ENCODE data around the gene SLC13A2. TPM values are rescaled to one million over a fixed set of nuclear protein-coding genes. Genes with fewer than 3 reads are reported as not detected.

The SLC13A2 gene
- total RNA-seq, 1 experiment from 2014 or later: not detected

DNA sequence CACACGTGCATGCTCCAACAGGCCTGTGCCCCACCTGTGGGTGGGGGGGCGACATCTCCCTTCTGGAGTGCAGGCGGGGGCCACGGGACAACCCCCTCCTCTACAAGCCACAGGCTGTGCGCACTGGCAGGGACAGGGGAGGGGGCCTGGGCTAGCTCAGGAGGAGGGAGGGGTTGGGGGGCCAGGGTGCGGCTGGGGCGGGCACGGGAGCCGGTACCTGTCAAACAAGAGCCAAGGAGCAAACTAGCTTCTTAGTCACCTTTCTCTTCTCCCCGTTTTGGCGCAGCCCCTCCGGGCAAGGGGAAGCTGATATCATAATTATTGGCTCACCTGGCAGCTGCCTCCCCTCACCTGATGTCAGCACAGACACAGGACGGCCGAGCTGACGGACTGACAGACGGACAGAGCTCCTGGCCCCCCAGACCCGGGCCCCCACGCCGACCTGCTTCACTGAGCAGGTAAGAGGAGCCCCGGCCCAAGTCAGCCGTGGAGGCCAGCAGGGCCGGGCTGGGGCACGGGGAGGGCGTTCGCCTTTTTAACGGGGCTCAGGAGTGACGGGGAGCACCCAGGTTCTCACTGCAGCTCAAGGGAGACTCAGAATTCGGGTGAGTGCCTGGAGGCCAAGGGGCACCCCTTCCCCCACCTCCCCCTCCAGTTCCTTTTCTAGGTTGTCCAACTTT is 32.7 kb downstream of the SLC13A2 start, which contains the start of gene FOXN1:
Gene FOXN1, plus strand, starts transcription at position 363 of the 680 bp plus-strand sequence. CDS start 17,622 bp downstream, outside the sequence.
- no peak within 1 kb of the TSS for H3K27ac ChIP-seq (ENCODE audit: low read depth, low read length, poor library complexity, severe bottlenecking)
- no TSS peak for BruUV-seq (replicated peaks)
- H3K27me3 ChIP-seq (replicated peaks; ENCODE audit: insufficient read depth, low read depth, low read length, poor library complexity): peaks cover 11% of the 10 kb centered on the region
- ChIA-PET CTCF (no interaction called here), POLR2A (ENCODE audit: low non-redundant PET) (no interaction called here)
- H3K9me3 ChIP-seq (ENCODE audit: low read depth, low read length, poor library complexity, severe bottlenecking): no peaks in the 10 kb centered on the region
- TF ChIP-seq, protein P1, sequence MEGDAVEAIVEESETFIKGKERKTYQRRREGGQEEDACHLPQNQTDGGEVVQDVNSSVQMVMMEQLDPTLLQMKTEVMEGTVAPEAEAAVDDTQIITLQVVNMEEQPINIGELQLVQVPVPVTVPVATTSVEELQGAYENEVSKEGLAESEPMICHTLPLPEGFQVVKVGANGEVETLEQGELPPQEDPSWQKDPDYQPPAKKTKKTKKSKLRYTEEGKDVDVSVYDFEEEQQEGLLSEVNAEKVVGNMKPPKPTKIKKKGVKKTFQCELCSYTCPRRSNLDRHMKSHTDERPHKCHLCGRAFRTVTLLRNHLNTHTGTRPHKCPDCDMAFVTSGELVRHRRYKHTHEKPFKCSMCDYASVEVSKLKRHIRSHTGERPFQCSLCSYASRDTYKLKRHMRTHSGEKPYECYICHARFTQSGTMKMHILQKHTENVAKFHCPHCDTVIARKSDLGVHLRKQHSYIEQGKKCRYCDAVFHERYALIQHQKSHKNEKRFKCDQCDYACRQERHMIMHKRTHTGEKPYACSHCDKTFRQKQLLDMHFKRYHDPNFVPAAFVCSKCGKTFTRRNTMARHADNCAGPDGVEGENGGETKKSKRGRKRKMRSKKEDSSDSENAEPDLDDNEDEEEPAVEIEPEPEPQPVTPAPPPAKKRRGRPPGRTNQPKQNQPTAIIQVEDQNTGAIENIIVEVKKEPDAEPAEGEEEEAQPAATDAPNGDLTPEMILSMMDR (conservative IDR thresholded peaks at IDR 0.05; ENCODE audit: low read depth, low read length): no peak
- no peak for TF ChIP-seq EZH2 (IDR thresholded peaks at IDR 0.05; ENCODE audit: borderline replicate concordance, low read depth, low read length, poor library complexity, severe bottlenecking)
- no peak for DNase-seq (ENCODE audit: low spot score)
- no peaks in the 10 kb centered on the region for H3K4me1 ChIP-seq (ENCODE audit: insufficient read depth, low read length, poor library complexity, severe bottlenecking)
- H3K4me3 ChIP-seq (ENCODE audit: low read depth, low read length, poor library complexity, severe bottlenecking): no peak within 1 kb of the TSS
- intact Hi-C loops (cut with micrococcal nuclease; ENCODE audit: unreplicated experiment): no loop called here
- no peaks in the 10 kb centered on the region for H3K36me3 ChIP-seq (ENCODE audit: insufficient read depth, low read length, poor library complexity, severe bottlenecking)

DNA sequence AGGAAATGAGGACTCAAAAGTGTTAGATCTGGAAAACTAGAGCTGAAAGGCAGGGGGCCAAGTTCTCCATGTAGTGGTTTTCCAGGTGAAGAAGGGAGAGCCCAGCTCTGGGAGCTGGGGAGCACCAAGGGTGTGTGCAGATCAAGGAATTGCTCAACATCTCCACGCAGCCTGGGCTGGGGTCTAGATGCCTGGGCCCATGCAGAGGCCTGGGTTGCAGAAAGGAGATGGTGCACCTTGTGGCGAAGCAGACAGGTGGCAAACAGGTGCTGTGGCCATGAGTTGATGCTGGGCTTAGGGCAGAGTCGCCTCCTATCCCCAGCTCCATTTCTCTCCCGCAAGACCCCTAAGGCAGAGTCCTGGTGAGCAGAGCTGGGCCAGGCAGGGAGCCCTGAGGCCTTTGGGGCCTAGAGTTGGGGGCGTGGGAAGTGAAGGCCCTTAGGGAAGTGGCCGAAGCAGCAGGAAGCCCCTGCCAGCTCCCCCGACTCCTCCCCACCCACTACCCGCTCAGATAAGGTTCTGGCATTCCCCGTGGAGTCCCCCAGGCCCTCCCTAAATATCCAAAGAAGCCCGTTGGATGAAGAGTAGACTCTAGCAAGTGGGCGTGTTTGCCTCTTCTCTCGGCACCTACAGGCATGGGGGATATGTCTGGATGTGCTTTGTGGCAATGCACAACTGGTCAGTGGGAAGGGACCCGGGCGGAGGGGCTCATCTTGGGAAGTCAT is 33.5 kb downstream of the SLC13A2 start:
- TF ChIP-seq, protein P1 (conservative IDR thresholded peaks at IDR 0.05; ENCODE audit: low read depth, low read length): no peak
- TF ChIP-seq EZH2 (IDR thresholded peaks at IDR 0.05; ENCODE audit: borderline replicate concordance, low read depth, low read length, poor library complexity, severe bottlenecking): no peak
- ChIA-PET POLR2A (ENCODE audit: low non-redundant PET) (no interaction called here), CTCF (no interaction called here)
- H3K27me3 ChIP-seq (replicated peaks; ENCODE audit: insufficient read depth, low read depth, low read length, poor library complexity): peaks cover 18% of the 10 kb centered on the region
- no peaks in the 10 kb centered on the region for H3K4me1 ChIP-seq (ENCODE audit: insufficient read depth, low read length, poor library complexity, severe bottlenecking)
- H3K9me3 ChIP-seq (ENCODE audit: low read depth, low read length, poor library complexity, severe bottlenecking): no peaks in the 10 kb centered on the region
- no peak overlapping the region for H3K4me3 ChIP-seq (ENCODE audit: low read depth, low read length, poor library complexity, severe bottlenecking)
- H3K36me3 ChIP-seq (ENCODE audit: insufficient read depth, low read length, poor library complexity, severe bottlenecking): no peaks in the 10 kb centered on the region
- no peak for DNase-seq (ENCODE audit: low spot score)
- intact Hi-C loops (cut with micrococcal nuclease; ENCODE audit: unreplicated experiment): no loop called here
- BruUV-seq (replicated peaks): no TSS peak
- H3K27ac ChIP-seq (ENCODE audit: low read depth, low read length, poor library complexity, severe bottlenecking): no peak overlapping the region

DNA sequence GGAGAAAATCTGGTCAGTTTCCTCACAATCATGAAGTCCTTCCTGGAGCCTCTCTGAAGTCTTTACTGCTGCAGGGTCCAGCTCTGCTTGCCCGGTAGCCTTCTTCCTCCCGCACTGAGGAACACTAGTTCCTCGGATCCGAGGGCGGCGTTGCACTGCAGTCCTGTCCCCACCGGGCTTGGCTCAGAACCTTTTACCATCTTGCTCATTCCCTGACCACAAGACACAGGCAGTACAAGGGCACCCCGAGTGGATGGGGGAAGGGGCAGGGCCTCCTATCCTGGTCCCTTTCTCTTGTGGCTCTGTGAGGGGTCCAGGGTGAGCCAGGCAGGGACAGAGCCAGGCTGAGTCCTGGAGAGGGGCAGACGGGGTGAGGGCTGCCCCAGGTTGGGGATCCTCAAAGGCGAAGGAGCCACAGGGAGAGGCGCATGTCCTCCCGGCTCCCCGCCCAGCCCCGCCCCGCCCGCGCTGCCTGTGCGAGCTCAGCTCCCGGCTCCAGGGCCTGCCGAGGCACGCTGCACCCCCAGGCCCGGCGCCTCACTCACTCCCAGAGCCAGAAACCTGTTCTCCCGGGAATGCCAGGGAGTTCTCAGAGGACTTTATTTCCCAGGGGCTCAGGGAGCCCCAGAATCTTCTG is 34.2 kb downstream of the SLC13A2 start:
- no TSS peak for BruUV-seq (replicated peaks)
- POLR2A ChIA-PET (ENCODE audit: low non-redundant PET): no interaction called here
- intact Hi-C loops (cut with micrococcal nuclease; ENCODE audit: unreplicated experiment): no loop called here

More for the DNA sequence above, 34.2 kb downstream of the SLC13A2 start:
- CTCF ChIA-PET: no interaction called here
- Histone ChIP-seq H3K9me3 (ENCODE audit: low read depth, low read length, poor library complexity, severe bottlenecking) (no peaks in the 10 kb centered on the region), H3K27ac (ENCODE audit: low read depth, low read length, poor library complexity, severe bottlenecking) (no peak overlapping the region), H3K4me1 (ENCODE audit: insufficient read depth, low read length, poor library complexity, severe bottlenecking) (no peaks in the 10 kb centered on the region), H3K27me3 (replicated peaks; ENCODE audit: insufficient read depth, low read depth, low read length, poor library complexity) (peaks cover 25% of the 10 kb centered on the region), H3K4me3 (ENCODE audit: low read depth, low read length, poor library complexity, severe bottlenecking) (no peak overlapping the region), H3K36me3 (ENCODE audit: insufficient read depth, low read length, poor library complexity, severe bottlenecking) (no peaks in the 10 kb centered on the region)
- TF ChIP-seq, protein P1 (conservative IDR thresholded peaks at IDR 0.05; ENCODE audit: low read depth, low read length): no peak
- DNase-seq (ENCODE audit: low spot score): no peak

Measured in A673 (cell line).